ENCODE measurements around the gene UGT1A4.

UGT1A4 gene

GRCh38 chr2:233799716-233800115, 81.2 kb downstream of the UGT1A4 start:
- no peak for DNase-seq (ENCODE audit: low read depth)
- in situ Hi-C loops (cut with HindIII; ENCODE audit: low sequenced_read_pairs) = no loop called here
- no peak overlapping the region for H3K4me3 ChIP-seq (ENCODE audit: low read depth, low read length)
- no peak for TF ChIP-seq CTCF (IDR thresholded peaks at IDR 0.05; ENCODE audit: low read depth, low read length, missing control alignments)

- in situ Hi-C loops (cut with HindIII; ENCODE audit: low sequenced_read_pairs) = no loop called here
- TF ChIP-seq CTCF (IDR thresholded peaks at IDR 0.05; ENCODE audit: low read depth, low read length, missing control alignments) = no peak
- no peak overlapping the region for H3K4me3 ChIP-seq (ENCODE audit: low read depth, low read length)
- no peak for DNase-seq (ENCODE audit: low read depth)
These were observed 81.7 kb downstream of the UGT1A4 start for GRCh38 chr2:233800208-233800607.

GRCh38 chr2:233801357-233802131, 83.0 kb downstream of the UGT1A4 start:
- TF ChIP-seq CTCF (IDR thresholded peaks at IDR 0.05; ENCODE audit: low read depth, low read length, missing control alignments) = no peak
- in situ Hi-C loops (cut with HindIII; ENCODE audit: low sequenced_read_pairs) = no loop called here
- no peak overlapping the region for H3K4me3 ChIP-seq (ENCODE audit: low read depth, low read length)
- no peak for DNase-seq (ENCODE audit: low read depth)

- in situ Hi-C loops (cut with HindIII; ENCODE audit: low sequenced_read_pairs) = no loop called here
- DNase-seq (ENCODE audit: low read depth) = no peak
- no peak for TF ChIP-seq CTCF (IDR thresholded peaks at IDR 0.05; ENCODE audit: low read depth, low read length, missing control alignments)
- H3K4me3 ChIP-seq (ENCODE audit: low read depth, low read length) = no peak overlapping the region
These were observed 83.7 kb downstream of the UGT1A4 start for GRCh38 chr2:233802132-233802815.

GRCh38 chr2:233803292-233803911, 84.9 kb downstream of the UGT1A4 start:
- DNase-seq (ENCODE audit: low read depth) = no peak
- in situ Hi-C loops (cut with HindIII; ENCODE audit: low sequenced_read_pairs) = no loop called here
- H3K4me3 ChIP-seq (ENCODE audit: low read depth, low read length) = no peak overlapping the region
- TF ChIP-seq CTCF (IDR thresholded peaks at IDR 0.05; ENCODE audit: low read depth, low read length, missing control alignments) = no peak

- in situ Hi-C loops (cut with HindIII; ENCODE audit: low sequenced_read_pairs) = no loop called here
- no peak for TF ChIP-seq CTCF (IDR thresholded peaks at IDR 0.05; ENCODE audit: low read depth, low read length, missing control alignments)
- no peak overlapping the region for H3K4me3 ChIP-seq (ENCODE audit: low read depth, low read length)
- no peak for DNase-seq (ENCODE audit: low read depth)
These were observed 85.5 kb downstream of the UGT1A4 start for GRCh38 chr2:233803994-233804393.

Data from astrocyte of the cerebellum (primary cell).